Fibroblast of skin of back (primary cell): ENCODE data around the gene ZNF444.

Experiments used
- DNase-seq: peaks from one replicate; pipeline ENCODE4 v3.0.0-alpha.2; 2013

ZNF444 gene

DNA sequence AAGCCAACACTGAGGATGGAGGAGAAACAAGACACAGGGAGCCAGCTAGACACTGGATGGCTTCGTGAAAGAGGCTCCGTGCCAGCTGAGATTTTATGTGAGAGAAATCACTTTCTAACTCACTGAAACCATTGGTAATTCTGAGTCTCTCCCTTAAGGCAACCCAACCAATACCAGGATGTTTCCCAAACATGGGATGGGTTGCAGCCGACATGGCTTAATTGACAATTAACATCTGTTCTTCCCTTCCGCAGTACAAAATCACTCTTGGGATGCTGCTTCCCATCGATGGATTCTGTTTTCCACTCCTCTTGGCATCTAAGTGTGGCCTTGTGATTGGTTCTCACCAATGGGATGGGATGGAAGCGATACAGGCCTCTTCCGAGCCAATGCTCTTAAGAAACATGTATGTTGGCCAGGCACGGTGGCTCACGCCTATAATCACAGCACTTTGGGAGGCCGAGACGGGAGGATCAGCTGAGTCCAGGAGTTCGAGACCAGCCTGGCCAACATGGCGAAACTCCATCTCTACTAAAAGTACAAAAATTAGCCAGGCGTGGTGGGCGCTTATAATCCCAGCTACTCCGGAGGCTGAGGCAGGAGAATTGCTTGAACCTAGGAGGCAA is 17.7 kb upstream of the ZNF444 start:
- DNase-seq, result no peak

DNA sequence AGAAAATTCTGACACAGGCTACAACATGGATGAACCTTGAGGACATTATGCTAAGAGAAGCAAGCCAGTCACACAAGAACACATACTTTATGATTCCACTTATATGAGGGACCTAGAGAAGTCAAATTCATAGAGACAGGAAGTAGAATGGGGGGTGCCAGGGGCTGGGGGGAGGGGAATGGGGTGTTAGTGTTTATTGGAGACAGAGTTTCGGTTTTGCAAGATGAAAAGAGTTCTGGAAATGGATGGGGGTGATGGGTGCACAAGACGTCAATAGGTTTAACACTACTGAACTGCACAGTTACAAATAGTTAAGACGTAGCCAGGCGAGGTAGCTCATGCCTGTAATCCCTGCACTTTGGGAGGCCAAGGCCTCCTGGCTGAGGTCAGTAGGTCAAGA is 16.5 kb upstream of the ZNF444 start:
- DNase-seq, result no peak

DNA sequence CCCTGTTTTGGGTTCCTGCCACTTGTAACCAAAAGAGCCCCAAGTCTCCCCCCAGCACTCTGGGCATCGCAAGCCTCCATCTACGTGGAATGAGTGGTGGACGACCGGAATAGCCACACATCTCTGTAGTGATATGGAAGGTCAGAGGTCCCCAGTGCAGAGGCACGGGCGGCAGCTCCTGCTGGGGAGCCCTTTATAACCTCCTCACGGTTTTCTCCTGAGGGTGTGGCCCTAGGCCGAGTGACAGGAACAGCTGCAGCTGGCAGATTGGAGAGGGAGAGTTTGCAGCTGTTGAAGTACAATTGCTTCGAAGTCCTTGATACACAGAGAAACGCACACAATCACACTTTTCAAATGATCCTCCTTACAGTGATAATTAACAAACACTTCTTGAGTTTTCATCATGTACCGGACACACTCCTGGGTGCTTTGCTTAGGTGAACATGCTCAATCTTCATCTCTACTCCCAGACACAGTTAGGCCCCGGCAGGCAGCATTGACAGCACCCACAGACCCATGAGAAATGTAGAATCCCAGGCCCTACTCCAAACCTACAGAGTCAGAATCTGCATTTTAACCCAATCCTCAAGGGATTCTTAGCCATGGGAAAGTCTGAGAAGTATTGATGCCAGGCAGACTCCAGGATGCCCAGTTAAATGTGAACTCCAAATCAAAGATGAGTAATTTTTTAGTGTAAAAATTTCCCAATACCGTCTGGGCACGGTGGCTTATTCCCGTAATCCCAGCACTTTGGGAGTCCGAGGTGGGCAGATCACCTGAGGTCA is 15.1 kb upstream of the ZNF444 start:
- no peak for DNase-seq

DNA sequence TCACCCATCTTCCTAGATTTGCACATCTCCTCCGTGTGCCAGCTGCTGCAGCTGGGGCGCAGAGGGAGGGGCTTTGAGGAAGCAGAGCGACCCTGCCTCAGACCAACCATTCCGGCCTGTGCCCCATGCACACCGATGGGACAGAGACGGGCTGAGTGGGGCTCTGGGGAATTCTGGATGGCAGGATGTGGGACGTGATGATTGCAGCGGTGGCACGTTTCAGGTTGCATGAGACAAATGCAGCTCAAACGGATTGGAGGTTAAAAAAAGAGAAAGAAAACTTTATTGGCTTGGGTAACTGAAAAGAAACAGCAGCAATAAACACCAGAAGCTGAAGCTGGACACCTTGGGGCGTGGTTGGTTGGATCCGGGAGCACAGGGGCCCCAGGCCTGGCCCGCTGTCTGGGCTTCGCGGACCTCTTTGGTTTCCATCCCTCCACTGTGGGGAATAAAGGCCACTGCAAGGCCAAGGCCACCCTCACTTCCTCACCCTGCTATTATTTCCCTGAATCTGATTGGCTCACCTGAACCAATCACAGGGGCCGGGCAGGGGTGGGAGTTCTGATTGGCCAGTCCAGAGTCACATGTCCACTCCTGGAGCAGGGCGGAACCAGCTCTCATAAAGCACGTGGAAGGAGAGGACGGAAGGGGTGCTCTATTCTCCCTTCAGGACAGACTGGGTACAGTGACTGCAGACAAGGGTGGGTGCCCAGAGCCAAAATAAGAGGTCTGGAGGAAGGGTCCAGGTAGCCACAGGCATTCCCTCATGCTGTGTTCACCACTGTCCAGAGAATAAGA is 13.9 kb upstream of the ZNF444 start:
- DNase-seq, result no peak

DNA sequence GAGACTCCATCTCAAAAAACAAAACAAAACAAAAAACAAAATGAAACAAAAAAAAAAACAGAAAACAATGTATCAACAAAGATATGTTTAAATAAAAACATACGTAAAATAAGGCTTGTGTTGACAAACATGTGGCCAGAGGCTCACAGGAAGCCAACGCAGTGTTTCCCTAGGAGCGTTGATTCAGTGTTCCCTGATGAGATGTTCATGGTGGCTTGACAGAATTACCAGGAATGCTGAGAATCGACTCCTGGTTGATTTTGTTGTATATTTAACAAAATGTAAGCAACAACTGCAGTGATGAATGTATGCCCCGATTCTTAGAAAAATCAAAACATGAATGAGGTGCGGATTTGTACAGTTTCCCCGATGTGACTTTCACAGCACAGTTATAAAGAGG is 11.1 kb upstream of the ZNF444 start:
- no peak for DNase-seq

DNA sequence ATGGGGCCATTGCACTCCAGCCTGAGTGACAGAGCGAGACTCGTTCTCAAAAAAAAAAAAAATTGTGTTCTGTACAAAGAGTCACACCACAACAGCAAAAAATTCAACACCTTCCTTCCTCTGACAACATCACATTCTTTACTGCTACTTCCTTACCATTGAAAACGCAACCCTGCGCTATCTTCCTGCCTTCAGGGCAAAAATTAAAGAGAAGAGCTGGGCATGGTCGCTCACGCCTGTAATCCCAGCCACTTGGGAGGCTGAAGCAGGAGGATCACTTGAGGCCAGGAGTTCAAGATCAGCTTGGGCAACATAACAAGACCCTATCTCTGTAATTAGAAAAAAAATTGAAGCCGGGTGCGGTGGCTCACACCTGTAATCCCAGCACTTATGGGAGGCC is 9.4 kb upstream of the ZNF444 start:
- DNase-seq, result no peak

DNA sequence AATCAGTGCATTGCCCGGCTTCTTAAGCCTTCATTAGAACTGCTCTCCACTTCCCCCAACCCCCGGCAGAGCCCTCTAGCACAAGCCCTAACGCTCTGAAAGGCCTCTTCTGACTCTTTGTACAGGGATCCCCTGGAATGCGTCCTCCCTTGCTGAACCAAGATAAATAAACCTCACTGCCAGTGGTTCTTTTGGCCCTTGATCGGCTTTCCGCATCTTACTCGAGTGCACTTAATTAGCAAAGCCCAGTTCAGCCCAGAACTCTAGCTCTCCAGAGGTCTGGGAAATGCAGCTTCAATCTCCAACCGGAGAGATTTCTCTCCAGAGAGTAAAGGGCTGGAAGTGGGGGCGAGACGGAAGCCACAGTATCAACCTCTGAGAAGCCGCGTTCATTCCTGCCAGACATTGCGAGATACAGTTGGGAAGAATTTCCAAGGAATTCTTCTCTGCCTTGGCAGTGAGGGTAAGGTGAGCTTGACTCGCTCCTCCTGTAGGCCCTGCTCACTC is 8.7 kb upstream of the ZNF444 start:
- DNase-seq, result peak; percentile 39

DNA sequence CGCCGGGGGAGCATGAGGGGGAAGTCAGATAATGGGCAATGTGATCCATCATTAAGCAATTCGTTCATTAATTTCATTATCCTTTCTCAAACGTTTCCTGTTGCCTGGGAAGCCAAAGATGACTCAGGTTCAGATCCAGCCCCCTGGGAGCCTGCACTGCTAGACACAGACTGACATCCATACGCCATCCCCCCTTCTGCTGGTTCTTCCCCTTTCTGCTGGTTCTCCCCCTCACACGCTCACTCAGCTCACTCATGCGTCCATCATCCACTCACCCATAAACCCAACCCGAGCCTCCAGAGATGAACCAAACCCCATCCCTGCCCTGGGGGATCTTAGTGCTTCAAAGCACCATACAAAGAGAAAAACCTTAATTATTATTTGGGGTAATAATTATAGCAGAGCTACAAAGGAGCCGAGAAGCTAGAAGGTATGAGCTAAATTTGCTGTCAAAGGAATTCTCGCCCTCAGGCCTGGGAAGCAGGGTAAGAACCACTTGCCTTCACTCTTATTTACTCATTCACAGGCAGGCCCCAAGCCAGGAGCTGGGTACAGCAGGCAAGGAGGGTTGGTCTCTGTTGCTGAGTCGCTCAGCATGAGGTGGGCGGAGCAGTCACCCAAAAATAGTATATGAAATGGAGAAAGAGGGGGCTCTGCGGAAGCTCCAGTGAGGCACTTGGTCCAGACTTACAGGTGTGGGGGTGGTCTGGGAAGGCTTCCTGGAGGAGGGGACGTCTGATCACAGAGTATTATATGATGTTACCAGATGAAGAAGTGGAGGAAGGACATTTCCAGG is 7.0 kb upstream of the ZNF444 start:
- DNase-seq, result peak; percentile 47

DNA sequence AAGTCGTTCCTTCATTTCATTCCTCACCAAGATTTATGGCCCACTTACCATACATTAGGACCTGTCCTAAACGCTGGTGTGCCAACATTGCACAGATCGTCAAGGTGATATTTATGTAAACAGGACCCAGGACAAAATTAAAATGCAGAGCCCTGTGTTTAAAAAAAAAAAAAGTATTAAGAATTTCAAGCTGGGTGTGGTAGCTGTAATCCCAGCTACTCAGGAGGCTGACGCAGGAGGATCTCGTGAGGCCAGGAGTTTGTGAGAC is 6.5 kb upstream of the ZNF444 start:
- no peak for DNase-seq

DNA sequence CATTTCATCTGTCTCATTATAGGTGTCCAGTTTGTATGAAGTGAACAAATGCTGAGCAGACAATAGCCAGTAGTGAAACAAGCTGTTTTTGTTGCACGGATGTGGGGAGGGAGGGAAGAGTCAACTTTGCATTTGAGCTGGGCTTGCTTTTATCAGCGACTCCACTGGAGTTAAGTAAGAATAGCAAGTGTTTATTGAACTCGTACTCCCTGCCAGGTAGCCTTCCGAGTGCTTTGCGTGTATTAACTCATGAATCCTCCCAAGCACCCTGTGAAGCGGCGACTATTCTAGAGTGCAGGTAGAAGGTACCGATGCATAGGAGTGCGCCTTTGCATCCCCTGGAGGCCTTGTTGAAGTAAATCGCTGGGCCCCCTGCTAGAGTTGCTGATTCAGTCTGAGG is 4.7 kb upstream of the ZNF444 start:
- no peak for DNase-seq

DNA sequence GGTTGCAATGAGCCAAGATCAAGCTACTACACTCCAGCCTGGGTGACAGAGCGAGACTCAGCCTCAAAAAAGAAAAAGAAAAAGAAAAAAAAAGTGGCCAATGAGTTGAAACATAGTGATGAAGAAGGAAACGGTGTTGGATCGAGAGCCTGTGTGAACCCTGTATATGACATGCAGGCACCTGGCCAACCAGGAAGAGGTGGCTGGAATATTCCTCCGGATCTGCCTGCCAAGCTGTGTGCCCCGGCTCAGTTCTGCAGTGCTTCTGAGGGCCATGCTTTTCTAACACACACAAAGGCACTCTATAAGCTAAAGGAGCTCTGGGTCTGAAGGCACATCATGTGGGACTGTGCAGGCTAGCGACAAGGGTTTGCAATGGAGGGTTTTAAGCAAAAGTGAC is 3.7 kb upstream of the ZNF444 start:
- no peak for DNase-seq

DNA sequence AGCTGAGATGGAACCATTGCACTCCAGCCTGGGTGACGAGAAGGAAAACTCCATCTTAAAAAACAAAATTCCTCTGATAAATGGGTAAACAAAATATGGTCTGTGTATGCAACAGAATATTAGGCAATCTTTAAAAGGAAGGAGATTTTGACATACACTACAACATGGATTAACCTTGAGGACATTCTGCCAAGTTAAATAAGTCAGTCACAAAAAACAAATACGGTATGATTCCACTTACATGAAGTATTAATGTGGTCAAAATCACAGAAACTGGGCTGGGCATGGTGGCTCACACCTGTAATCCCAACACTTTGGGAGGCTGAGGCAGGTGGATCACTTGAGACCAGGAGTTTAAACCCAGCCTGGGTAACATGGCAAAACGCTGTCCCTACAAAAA is 3.0 kb upstream of the ZNF444 start:
- DNase-seq, result no peak

DNA sequence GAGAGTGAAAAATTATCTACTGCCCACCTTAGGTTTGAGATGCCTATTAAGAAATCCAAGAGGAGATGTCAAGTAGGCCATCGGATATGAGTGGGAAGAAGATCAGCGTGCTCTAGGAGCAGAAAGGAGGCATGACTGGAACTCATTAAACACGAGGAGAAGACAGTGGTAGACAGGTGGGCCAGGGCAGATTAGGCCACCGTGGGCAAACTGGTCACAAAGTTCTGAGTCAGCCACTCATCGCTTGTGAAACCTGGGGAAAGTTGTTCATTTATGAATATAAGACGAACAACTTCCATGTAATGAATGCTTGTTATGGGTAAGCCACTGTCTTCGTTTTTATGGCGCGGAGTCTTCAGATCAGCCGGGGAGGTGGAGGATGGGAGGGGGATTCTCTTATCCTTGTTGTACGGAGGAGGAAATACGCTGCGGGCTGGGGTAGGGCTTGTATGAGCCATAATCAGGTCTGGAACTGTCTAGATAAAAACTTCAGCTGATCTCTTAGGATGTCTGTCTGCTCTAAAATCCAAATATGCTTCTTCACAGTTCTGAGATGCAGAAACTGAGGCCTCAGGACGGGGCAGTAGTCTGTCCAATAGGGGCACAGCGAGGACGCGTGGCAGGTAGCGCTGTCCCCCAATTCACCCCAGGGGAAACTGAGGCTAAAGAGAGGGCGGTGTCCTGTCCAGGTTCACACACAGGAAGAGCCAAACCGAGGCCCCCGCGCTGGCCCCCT is 1.1 kb upstream of the ZNF444 start:
- DNase-seq, result no peak

DNA sequence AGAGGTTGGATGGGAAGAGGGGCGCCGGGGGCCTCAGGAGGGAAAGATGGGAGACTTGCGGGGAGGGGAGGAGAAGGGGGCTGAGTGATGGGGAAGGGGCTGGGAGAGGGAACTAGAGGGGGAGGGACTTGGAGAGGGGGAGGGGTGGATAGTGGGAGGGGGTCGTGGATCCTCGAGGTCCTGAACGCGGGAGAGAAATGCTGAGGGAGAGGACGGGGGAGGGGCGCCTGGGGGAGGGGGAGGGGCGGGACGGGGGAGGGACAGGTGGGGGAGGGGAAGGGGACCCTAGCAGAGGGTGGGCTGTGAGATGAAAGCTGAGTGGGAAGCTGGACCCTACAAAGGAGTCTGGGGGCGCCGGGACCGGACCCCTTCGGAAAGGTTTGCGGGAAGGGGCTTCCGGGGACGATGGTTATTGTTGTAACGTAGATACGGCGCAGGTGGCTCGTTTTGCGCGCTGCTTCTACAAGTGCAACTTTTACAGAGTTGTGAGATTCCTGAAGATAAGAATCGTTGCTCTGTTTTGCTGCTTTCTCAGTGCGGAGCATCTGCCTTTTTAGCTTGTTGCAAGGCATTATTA is 418 bp downstream of the ZNF444 start:
- DNase-seq, result no peak

DNA sequence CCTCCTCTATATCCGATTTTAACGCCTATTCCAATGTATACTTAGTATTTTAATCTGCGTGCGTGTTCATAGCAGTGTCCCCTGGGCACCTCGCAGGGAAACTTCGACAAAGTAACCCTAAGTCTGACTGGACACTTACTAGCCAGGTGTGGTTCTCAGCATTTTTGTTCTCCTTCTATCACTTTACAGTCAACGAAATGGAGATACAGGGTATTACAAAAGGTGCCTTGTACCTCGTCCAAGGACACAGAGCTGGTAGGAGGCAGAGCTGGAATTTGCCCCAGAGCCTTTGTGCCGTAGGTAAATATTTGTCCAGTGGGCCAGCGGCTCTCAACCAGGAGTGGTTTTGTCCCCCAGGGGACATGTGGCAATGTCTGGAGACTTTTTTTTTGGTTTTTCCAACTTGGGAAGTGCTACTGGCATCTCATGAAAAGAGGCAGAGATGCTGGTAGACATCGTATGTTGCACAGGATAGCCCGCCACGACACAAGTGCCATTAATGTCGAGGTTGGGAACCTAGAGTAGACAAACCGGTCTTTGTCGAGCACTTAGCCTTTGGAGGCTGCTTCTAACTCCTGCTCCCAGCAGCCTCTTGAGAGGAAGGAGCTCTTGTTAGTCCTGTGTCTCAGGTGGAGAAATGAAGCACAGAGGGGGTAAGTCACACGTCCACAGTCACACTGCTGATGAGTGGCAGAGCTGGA is 1.1 kb downstream of the ZNF444 start:
- no peak for DNase-seq

DNA sequence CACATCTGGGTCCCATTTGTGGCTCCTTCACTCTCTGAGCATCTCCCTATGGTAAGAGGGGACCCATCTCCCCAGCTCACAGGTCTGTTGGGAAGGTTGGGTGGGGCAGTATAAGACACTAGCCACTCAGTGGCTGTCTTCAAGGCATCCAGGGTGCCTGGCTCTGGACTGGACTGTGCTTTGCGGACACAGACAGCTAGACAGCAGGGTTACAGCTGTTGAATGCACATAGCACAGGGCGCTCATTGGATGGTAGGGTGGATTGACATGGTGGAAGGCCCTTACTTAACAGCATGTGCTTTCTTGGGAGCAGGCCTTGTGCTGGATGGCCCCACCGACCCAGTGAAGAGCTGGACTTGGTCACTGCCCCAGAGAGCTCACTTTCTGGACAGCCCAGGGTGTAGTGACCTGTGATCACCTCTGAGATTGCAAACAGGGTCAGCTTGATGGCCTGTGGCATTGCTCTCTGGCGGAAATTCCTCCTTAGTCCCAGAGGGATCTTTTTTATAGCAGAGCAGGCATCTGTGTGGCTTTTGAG is 1.9 kb downstream of the ZNF444 start:
- DNase-seq, result no peak

DNA sequence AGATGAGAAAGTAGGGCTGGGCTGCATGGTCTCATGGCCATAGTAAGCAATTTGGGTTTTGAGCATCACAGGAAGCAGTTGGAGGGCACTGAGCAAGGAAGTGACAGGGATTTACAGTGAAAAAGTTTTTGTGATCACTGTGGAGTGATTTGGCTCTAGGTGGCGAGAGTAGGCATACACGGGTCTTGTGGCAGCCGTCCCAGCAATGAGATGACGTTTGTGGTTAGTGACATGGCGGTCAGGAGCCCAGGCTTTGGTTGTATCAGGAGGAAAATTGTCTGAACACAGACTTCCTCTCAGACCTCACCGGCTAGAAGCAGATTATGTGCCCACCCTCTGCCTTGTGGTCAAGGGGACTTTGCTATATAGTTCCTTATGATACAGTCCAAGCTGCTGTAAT is 3.3 kb downstream of the ZNF444 start:
- no peak for DNase-seq

DNA sequence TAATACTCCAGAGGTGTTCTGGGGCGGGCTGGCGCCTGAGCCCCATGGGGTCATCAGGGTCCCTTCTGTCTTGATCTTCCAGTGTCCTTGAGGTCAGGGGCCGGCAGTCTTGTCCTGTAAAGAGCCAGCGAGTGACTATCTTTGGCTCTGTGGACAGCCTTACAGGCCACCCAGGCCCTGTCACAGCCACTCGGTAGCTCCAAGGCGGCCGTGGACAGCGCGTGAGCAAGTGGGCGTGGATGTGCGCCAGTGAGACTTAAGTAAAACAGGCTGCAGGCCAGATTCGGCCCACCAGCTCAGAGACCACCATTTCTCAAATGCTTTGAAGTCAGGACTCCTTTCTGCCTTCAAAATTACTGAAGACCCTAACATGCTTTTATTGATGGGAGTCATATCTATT is 3.7 kb downstream of the ZNF444 start:
- DNase-seq, result no peak

DNA sequence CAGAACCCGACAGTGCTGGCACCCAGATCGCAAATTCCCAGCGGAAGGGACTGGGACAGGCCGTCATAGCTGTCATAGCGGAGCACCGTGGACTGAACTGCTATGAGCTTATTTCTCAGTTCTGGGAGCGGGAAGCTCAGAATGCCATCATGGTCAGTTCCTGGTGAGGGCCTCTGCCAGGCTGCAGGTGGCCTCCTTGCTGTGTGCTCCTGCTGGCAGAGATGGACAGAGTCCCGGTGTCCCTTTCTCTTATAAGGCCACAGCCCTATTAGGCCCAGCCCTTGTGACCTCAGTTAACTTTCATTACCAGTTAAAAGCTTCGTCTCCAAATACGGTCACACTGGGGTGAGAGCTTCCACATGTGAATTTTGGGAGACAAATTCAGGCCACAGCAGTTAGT is 4.6 kb downstream of the ZNF444 start:
- no peak for DNase-seq

DNA sequence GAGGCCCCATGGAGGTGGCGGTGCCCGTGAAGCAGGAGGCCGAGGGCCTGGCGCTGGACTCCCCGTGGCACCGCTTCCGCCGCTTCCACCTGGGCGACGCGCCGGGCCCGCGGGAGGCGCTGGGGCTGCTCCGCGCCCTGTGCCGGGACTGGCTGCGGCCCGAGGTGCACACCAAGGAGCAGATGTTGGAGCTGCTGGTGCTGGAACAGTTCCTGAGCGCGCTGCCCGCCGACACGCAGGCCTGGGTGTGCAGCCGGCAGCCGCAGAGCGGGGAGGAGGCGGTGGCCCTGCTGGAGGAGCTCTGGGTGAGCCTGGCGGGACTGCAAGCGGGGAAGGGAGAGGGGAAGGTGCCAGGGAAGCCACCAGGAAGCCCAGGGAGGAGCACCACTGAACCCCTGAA is 5.8 kb downstream of the ZNF444 start:
- DNase-seq, result no peak

DNA sequence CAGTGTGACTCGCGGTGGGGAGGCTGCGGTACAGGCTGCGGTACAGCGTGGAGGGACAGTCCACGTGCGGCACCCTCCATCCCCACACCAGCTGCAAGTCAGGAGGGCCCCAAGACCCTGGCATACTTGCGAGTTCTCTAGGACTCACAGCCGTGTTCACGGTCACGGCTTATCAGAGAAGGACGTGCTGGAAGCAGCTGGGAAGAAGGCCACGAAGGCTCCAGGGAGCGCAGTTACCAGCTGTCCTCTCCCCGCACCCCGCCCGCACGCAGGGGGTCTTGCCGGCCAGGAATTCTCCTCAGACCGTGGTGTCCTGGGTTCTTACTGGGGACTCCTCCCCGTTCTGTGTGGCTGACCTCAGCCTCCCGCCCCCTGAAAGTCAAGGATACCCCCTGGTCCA is 6.2 kb downstream of the ZNF444 start:
- no peak for DNase-seq
